ENCODE data around the gene GPR37. TPM values are rescaled to one million over a fixed set of nuclear protein-coding genes. Genes with fewer than 3 reads are reported as not detected.

Gene GPR37
- total RNA-seq, 4 donors from 2014 or later, result 0.31 to 3.2 (median 0.81) TPM

- no peak for DNase-seq (ENCODE audit: low spot score)
- TF ChIP-seq CTCF (IDR thresholded peaks at IDR 0.05), result no peak
- no peak for ATAC-seq (ENCODE audit: low FRiP score)
Measured at GRCh38 chr7:124780608-124781007, 15.0 kb upstream of the GPR37 start.

GRCh38 chr7:124780056-124780455, 14.5 kb upstream of the GPR37 start:
- DNase-seq (ENCODE audit: low spot score) (no peak), ATAC-seq (ENCODE audit: low FRiP score) (no peak)
- no peak for TF ChIP-seq CTCF (IDR thresholded peaks at IDR 0.05)

GRCh38 chr7:124779620-124780019, 14.0 kb upstream of the GPR37 start:
- no peak for TF ChIP-seq CTCF (IDR thresholded peaks at IDR 0.05)
- ATAC-seq (ENCODE audit: low FRiP score), result no peak
- DNase-seq (ENCODE audit: low spot score), result no peak

GRCh38 chr7:124779194-124779593, 13.6 kb upstream of the GPR37 start:
- ATAC-seq (ENCODE audit: low FRiP score) (no peak), DNase-seq (ENCODE audit: low spot score) (no peak)
- no peak for TF ChIP-seq CTCF (IDR thresholded peaks at IDR 0.05)

GRCh38 chr7:124777268-124777667, 11.7 kb upstream of the GPR37 start:
- DNase-seq (ENCODE audit: low spot score) (no peak), ATAC-seq (ENCODE audit: low FRiP score) (no peak)
- TF ChIP-seq CTCF (IDR thresholded peaks at IDR 0.05), result no peak

GRCh38 chr7:124776153-124776552, 10.6 kb upstream of the GPR37 start:
- no peak for TF ChIP-seq CTCF (IDR thresholded peaks at IDR 0.05)
- ATAC-seq (ENCODE audit: low FRiP score) (no peak), DNase-seq (ENCODE audit: low spot score) (no peak)

- no peak for TF ChIP-seq CTCF (IDR thresholded peaks at IDR 0.05)
- DNase-seq (ENCODE audit: low spot score) (no peak), ATAC-seq (ENCODE audit: low FRiP score) (no peak)
Measured at GRCh38 chr7:124775422-124775821, 9.8 kb upstream of the GPR37 start.

All from omental fat pad (tissue), 4 donors.